Effector CD8-positive, alpha-beta T cell (primary cell): ENCODE measurements around the gene C1orf21.

Experiments used
- DNase-seq: peaks from one replicate; lab custom pipeline; 2025; lab: John Stamatoyannopoulos, UW

The C1orf21 gene

GRCh38 chr1:184517130-184517529 is 130.3 kb downstream of the C1orf21 start:
- no peak for DNase-seq

- DNase-seq: no peak
Measured at GRCh38 chr1:184518736-184519357, 132.0 kb downstream of the C1orf21 start.

GRCh38 chr1:184520336-184520735 is 133.5 kb downstream of the C1orf21 start:
- DNase-seq: no peak

GRCh38 chr1:184524248-184524647 is 137.4 kb downstream of the C1orf21 start:
- no peak for DNase-seq

- no peak for DNase-seq
Measured at GRCh38 chr1:184527402-184527801, 140.6 kb downstream of the C1orf21 start.

GRCh38 chr1:184530226-184530625 is 143.4 kb downstream of the C1orf21 start:
- no peak for DNase-seq

GRCh38 chr1:184531296-184531695 is 144.5 kb downstream of the C1orf21 start:
- no peak for DNase-seq

- DNase-seq: no peak
Measured at GRCh38 chr1:184532199-184532598, 145.4 kb downstream of the C1orf21 start.

GRCh38 chr1:184533049-184533448 is 146.2 kb downstream of the C1orf21 start:
- no peak for DNase-seq

- no peak for DNase-seq
Measured at GRCh38 chr1:184533915-184534314, 147.1 kb downstream of the C1orf21 start.

- no peak for DNase-seq
Measured at GRCh38 chr1:184534690-184535089, 147.9 kb downstream of the C1orf21 start.

GRCh38 chr1:184535191-184535970 is 148.6 kb downstream of the C1orf21 start:
- no peak for DNase-seq

- no peak for DNase-seq
Measured at GRCh38 chr1:184536246-184536985, 149.6 kb downstream of the C1orf21 start.

- DNase-seq: no peak
Measured at GRCh38 chr1:184539580-184539979, 152.8 kb downstream of the C1orf21 start.

GRCh38 chr1:184541537-184542152 is 154.8 kb downstream of the C1orf21 start:
- DNase-seq: no peak

GRCh38 chr1:184542291-184542690 is 155.5 kb downstream of the C1orf21 start:
- DNase-seq: no peak

- no peak for DNase-seq
Measured at GRCh38 chr1:184545601-184546000, 158.8 kb downstream of the C1orf21 start.

- DNase-seq: no peak
Measured at GRCh38 chr1:184552446-184552845, 165.6 kb downstream of the C1orf21 start.

GRCh38 chr1:184553845-184554244 is 167.0 kb downstream of the C1orf21 start:
- no peak for DNase-seq

- DNase-seq: no peak
Measured at GRCh38 chr1:184555665-184556641, 169.1 kb downstream of the C1orf21 start.

- DNase-seq: no peak
Measured at GRCh38 chr1:184556665-184557064, 169.8 kb downstream of the C1orf21 start.
